Neuron (in vitro differentiated cells): ENCODE measurements around the gene SPINT3.

ENCODE experiments used
- H2AFZ ChIP-seq: one replicate; pipeline ENCODE4 v1.6.1; 2013; ENCODE audit warnings: low read depth, mild to moderate bottlenecking, inconsistent platforms, low read length, moderate library complexity
- H3K27me3 ChIP-seq: one replicate; pipeline ENCODE4 v1.6.1; 2013; ENCODE audit warnings: low read length; ENCODE audit not compliant: insufficient read depth
- H3K36me3 ChIP-seq: one replicate; pipeline ENCODE4 v1.6.1; 2013; ENCODE audit warnings: low read length; ENCODE audit not compliant: insufficient read depth
- H3K4me1 ChIP-seq: one replicate; pipeline ENCODE4 v1.6.1; 2013; ENCODE audit warnings: low read length; ENCODE audit not compliant: insufficient read depth
- H3K4me3 ChIP-seq: 2 replicates; pipeline ENCODE4 v1.5.1; 2013; ENCODE audit warnings: mild to moderate bottlenecking, low read length, moderate library complexity
- H3K9me3 ChIP-seq: one replicate; pipeline ENCODE4 v1.6.1; 2013; ENCODE audit warnings: low read length

The SPINT3 gene

GRCh38 chr20:45515147-45515913, at the start of gene SPINT3:
Gene SPINT3, minus strand, starts transcription at chr20:45515622. Its CDS starts 14 bp downstream, at chr20:45515608.
- peaks cover 9% of the 10 kb centered on the region for H3K27me3 ChIP-seq
- no peaks in the 10 kb centered on the region for H3K36me3 ChIP-seq
- H3K9me3 ChIP-seq = no peaks in the 10 kb centered on the region
- no peak within 1 kb of the TSS for H2AFZ ChIP-seq
- H3K4me1 ChIP-seq = no peaks in the 10 kb centered on the region
- H3K4me3 ChIP-seq = no peak within 1 kb of the TSS

DNA sequence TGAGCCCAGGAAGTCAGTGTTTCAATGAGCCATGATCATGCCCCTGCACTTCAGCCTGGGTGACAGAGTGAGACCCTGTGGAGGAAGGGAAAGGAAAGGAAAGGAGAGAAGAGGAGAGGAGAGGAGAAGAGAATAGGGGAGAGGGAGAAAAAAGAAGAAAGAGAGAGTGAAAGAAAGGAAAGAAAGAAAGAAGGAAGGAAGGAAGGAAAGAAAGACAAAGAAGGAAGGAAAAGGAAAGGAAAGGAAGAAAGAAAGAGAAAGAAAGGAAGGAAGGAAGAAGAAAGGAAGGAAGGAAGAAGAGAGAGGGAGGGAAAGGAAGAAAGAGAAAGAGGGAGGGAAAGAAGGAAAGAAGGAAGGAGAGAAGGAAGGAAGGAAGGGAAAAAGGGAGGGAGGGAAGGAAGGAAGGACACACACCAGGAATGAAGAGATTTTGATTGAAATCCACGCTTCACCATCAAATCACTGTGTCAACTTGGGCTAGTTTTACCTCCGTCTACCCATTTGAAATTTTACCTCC, 49.4 kb upstream of the SPINT3 start:
- H3K9me3 ChIP-seq = peaks cover 1% of the 10 kb centered on the region
- no peak overlapping the region for H3K4me3 ChIP-seq
- H3K27me3 ChIP-seq = peaks cover 11% of the 10 kb centered on the region
- no peak overlapping the region for H2AFZ ChIP-seq
- no peaks in the 10 kb centered on the region for H3K4me1 ChIP-seq
- no peaks in the 10 kb centered on the region for H3K36me3 ChIP-seq

DNA sequence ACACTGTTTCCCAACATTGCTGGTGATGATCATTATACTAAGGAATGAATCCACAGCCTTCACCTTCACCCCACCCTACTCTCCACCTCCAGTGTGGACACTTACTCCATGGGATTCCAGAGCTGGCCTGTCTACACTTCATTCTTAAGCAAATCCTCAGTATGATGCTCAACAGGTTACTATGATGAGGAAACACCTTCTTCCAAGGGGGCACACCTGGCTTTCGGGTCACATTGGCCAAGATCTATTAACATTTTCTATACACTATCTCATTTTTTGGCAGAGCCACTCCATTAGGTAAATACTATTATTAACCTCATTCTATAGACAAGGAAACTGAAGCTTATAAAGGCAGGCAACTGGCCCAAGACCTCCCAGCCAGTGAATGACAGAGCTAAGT, 39.8 kb upstream of the SPINT3 start:
- no peaks in the 10 kb centered on the region for H3K4me1 ChIP-seq
- no peaks in the 10 kb centered on the region for H3K27me3 ChIP-seq
- H3K4me3 ChIP-seq = no peak overlapping the region
- H2AFZ ChIP-seq = no peak overlapping the region
- H3K9me3 ChIP-seq = no peaks in the 10 kb centered on the region
- no peaks in the 10 kb centered on the region for H3K36me3 ChIP-seq

GRCh38 chr20:45552456-45552855, 37.0 kb upstream of the SPINT3 start:
- no peak overlapping the region for H3K4me3 ChIP-seq
- no peaks in the 10 kb centered on the region for H3K9me3 ChIP-seq
- H3K4me1 ChIP-seq = no peaks in the 10 kb centered on the region
- H3K27me3 ChIP-seq = peaks cover 4% of the 10 kb centered on the region
- no peaks in the 10 kb centered on the region for H3K36me3 ChIP-seq
- no peak overlapping the region for H2AFZ ChIP-seq

DNA sequence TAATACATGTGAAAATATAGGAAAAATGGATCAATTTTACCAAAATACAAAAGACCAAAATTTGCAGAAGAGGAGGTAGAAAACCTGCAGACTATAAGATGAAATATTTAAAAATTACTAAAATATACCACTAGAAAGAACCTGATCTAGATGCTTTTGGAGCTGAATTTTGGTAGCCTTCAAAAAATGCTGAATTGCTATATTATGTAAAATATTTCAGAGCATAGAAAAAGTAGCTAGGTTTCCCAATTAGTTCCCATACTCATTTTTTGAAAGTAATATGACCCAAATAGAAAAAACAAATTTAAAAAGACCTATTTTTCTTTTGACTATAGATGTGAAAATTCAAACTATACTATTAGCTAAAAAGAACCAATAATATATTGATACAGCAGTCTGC, 35.3 kb upstream of the SPINT3 start:
- Histone ChIP-seq H2AFZ (no peak overlapping the region), H3K9me3 (no peaks in the 10 kb centered on the region), H3K36me3 (no peaks in the 10 kb centered on the region), H3K4me1 (no peaks in the 10 kb centered on the region), H3K4me3 (no peak overlapping the region), H3K27me3 (peaks cover 7% of the 10 kb centered on the region)

DNA sequence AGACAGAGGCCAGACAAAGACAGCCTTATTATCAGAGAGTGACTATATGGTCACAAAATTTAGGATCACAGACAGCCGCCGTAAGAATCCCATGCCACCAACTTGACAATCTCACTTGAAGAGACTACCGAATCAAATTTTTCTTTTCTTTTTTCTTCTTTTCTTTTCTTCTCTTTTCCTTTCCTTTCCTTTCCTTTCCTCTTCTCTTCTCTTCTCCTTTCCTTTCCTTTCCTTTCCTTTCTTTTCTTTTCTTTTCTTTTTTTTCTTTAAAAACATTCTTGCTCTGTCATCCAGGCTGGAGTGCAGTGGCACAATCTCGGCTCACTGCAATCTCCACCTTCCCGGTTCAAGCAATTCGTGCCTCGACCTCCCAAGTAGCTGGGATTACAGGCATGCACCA, 33.0 kb upstream of the SPINT3 start:
- peaks cover 7% of the 10 kb centered on the region for H3K27me3 ChIP-seq
- H3K36me3 ChIP-seq = no peaks in the 10 kb centered on the region
- no peak overlapping the region for H2AFZ ChIP-seq

GRCh38 chr20:45547206-45547770, 31.9 kb upstream of the SPINT3 start, which contains the start of gene EPPIN:
Gene EPPIN, minus strand, starts transcription at chr20:45547401. Its CDS starts 44 bp downstream, at chr20:45547357.
- no peaks in the 10 kb centered on the region for H3K4me1 ChIP-seq
- H3K27me3 ChIP-seq = peaks cover 7% of the 10 kb centered on the region

More for the DNA sequence above, 33.0 kb upstream of the SPINT3 start:
- H3K4me1 ChIP-seq = no peaks in the 10 kb centered on the region
- no peaks in the 10 kb centered on the region for H3K9me3 ChIP-seq
- no peak overlapping the region for H3K4me3 ChIP-seq

DNA sequence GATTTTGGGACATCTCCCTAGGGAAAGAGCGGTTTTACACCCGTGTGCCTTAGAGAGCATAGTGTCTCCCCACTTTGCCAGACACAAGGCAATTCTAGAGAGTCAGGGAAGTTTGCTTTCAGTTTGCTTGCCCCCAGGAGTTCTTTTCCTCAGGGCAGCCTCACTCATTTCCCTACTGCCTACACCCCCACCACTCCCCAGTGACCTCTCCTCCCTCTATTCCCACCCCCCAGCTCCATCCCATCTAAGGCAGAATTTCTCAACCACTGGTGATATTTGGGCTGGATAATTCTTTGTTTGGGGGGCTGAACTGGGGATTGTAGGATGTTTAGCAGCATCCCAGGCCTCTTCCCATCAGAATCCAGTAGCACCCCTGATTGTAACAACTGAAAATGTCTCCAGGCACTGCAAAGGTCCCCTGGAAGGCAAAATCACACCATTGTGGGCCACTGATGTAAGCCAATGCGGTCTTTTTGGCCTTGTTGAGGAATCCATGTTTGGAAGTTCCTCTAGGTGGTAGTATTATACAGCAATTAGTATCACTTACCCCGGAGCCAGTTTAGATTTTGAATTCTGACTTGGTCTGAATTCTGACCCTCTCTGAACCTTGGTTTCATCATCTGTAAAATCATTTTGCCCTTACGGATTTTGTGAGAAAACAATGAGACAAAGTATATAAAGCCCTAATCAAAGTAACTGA, 30.5 kb upstream of the SPINT3 start:
- Histone ChIP-seq H3K36me3 (no peaks in the 10 kb centered on the region), H3K4me1 (no peaks in the 10 kb centered on the region), H2AFZ (no peak overlapping the region), H3K9me3 (no peaks in the 10 kb centered on the region), H3K27me3 (peaks cover 7% of the 10 kb centered on the region), H3K4me3 (no peak overlapping the region)

More at GRCh38 chr20:45547206-45547770, 31.9 kb upstream of the SPINT3 start, which contains the start of gene EPPIN:
- Histone ChIP-seq H3K9me3 (no peaks in the 10 kb centered on the region), H3K4me3 (no peak within 1 kb of the TSS), H2AFZ (no peak within 1 kb of the TSS), H3K36me3 (no peaks in the 10 kb centered on the region)

DNA sequence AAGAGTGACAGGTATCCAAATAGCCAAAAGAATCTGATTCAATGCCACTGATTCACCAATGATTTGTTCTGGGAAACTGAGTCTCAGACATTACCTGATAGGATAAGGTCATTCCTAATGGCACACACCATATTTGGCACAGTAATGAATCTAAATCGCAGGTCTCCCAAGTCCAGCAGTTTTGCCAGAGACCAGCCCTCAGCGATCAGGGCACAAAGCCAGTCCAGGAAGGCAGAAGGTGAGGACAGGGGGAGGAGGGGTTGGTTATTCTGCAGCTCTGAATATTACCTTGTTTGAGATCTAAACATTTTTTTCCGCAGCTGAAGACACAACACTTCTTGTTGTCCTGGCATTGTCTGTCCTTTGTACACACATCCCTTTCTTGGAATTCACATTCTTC, 29.9 kb upstream of the SPINT3 start:
- Histone ChIP-seq H3K27me3 (peaks cover 7% of the 10 kb centered on the region), H3K4me3 (no peak overlapping the region)

DNA sequence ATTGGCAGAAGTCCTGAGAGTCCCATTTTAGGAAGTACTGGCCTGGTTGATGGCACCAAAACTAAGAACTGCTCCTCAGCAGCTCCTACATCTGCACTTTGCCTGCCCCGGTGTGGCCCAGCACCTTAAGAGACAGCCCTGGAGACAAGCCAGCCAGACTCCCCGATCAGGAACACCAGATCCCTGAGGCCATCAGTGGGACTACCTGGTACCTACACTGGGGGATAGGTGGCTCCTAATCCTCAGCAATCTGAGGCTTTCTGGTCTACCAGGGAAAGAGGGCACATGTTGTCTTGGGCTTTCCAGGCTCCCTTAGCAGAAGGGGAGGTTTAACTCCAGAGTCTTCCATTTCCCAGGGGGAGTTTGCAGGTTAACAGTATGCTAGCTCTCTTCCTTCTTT, 24.0 kb upstream of the SPINT3 start, which contains the start of gene WFDC6:
Gene WFDC6, minus strand, starts transcription at position 101 of the 400 bp plus-strand sequence. Its CDS starts 75 bp downstream, at position 26.
- Histone ChIP-seq H2AFZ (no peak within 1 kb of the TSS), H3K4me1 (no peaks in the 10 kb centered on the region), H3K27me3 (no peaks in the 10 kb centered on the region), H3K9me3 (no peaks in the 10 kb centered on the region), H3K36me3 (no peaks in the 10 kb centered on the region), H3K4me3 (no peak within 1 kb of the TSS)

More for the DNA sequence above, 29.9 kb upstream of the SPINT3 start:
- H3K4me1 ChIP-seq = no peaks in the 10 kb centered on the region
- no peaks in the 10 kb centered on the region for H3K36me3 ChIP-seq
- H3K9me3 ChIP-seq = no peaks in the 10 kb centered on the region
- no peak overlapping the region for H2AFZ ChIP-seq

DNA sequence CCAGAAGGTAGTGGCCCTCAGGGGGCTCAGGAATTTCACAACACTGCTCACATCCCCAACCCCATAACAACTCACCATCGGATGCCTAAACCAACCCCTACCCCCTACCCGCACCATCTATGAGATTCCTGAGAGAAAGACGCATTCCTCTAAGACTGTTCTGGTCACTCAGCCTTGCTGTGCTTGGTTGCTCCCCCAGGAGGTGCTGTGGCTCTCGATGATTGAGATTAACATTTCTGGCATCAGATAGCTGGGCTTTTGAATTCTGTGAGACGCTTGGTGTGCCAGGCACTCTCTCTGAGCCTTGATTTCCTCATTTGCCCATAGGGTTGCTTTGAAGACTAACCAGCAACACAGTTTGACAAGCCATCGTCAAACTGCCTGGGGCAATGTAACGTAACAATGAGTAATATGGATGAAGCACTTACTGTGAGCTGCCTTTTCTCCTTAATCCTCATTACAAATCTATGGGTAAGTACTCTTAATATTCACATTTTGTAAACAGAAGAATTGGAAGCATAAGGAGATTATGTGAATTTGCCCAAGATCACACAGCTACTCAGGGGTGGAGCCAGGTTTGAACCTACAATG, 22.9 kb upstream of the SPINT3 start:
- Histone ChIP-seq H3K36me3 (no peaks in the 10 kb centered on the region), H3K9me3 (no peaks in the 10 kb centered on the region), H3K4me1 (no peaks in the 10 kb centered on the region), H3K27me3 (no peaks in the 10 kb centered on the region), H3K4me3 (no peak overlapping the region), H2AFZ (no peak overlapping the region)

DNA sequence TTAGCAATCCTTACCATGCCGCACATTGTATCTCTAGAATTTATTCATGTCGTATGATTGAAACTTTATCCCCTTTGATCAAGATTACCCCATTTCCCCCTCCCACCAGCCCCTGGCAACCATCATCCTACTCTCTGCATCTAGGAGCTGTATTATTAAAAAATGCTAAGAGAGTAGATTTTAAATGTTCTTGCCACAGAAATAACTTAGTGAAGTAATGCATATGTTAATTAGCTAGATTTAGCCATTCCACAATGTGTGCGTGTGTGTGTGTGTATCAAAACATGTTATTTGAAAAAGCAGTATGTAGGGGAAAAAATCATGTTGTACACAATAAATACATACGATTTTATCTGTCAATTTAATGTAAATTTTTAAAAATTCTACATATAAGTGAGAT, 11.9 kb upstream of the SPINT3 start:
- Histone ChIP-seq H2AFZ (no peak overlapping the region), H3K36me3 (no peaks in the 10 kb centered on the region), H3K27me3 (no peaks in the 10 kb centered on the region), H3K4me1 (no peaks in the 10 kb centered on the region), H3K4me3 (no peak overlapping the region), H3K9me3 (no peaks in the 10 kb centered on the region)
